Nephron progenitor cell (in vitro differentiated cells): ENCODE results near the gene PLCB4.
A peak's percentile ranks its signal among the peaks of the same experiment; 100 is the strongest.
"Not testable (repeated sequence)": the region's sequence is repeated elsewhere in the genome, so short reads cannot be mapped to it uniquely, and the experiment has no call there.

Experiments used
- DNase-seq: peaks from one replicate; pipeline ENCODE4 v3.0.0; 2021
- H3K27ac Mint-ChIP-seq: 2 replicates; pipeline ENCODE4 v1.8.0; 2021; ENCODE audit warnings: mild to moderate bottlenecking, moderate library complexity, mixed read lengths
- H3K27me3 Mint-ChIP-seq: 2 replicates; pipeline ENCODE4 v1.8.0; 2021; ENCODE audit warnings: mild to moderate bottlenecking, low read depth, mixed read lengths; ENCODE audit not compliant: poor library complexity
- H3K36me3 Mint-ChIP-seq: 2 replicates; pipeline ENCODE4 v1.8.0; 2021; ENCODE audit warnings: low read depth, mixed read lengths
- H3K4me1 Mint-ChIP-seq: 2 replicates; pipeline ENCODE4 v1.8.0; 2021; ENCODE audit warnings: mixed read lengths
- H3K4me3 Mint-ChIP-seq: 2 replicates; pipeline ENCODE4 v1.8.0; 2021; ENCODE audit warnings: mild to moderate bottlenecking, moderate library complexity, mixed read lengths
- H3K9me3 Mint-ChIP-seq: 2 replicates; pipeline ENCODE4 v1.8.0; 2021; ENCODE audit warnings: mild to moderate bottlenecking, moderate library complexity, mixed read lengths
- TF ChIP-seq, protein P1 (sequence below): fragments of 200-600 bp; sonication (generic); IDR thresholded peaks from 2 replicates; pipeline ENCODE4 v1.5.0; 2021; ENCODE audit warnings: antibody characterized with exemption

PLCB4 gene

DNA sequence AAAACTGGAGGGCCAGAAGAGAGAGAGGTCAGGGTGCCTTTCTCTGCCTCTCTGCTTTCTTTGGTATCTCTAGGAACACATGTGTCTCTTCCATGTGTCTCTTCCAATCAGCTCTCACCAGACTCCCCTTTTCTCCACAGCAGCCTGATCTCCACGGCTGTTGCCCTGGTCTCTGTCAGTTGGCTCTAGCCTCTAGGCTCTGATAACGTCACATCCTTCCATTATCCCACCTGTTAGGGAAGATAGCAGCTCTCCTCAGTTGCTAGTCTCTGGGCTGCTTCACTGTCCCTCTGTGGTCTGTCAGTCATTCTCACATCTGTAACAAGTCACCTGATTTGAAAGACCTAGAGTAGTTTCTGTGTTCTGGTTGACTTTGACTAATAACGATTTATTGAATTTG is 80.2 kb downstream of the PLCB4 start:
- Mint-ChIP-seq H3K36me3 (peaks cover 71% of the 10 kb centered on the region), H3K4me3 (no peak overlapping the region), H3K27me3 (no peaks in the 10 kb centered on the region), H3K9me3 (peaks cover 44% of the 10 kb centered on the region), H3K27ac (peak overlapping the region; percentile 6), H3K4me1 (peaks cover 44% of the 10 kb centered on the region)
- no peak for DNase-seq
- TF ChIP-seq, protein P1, sequence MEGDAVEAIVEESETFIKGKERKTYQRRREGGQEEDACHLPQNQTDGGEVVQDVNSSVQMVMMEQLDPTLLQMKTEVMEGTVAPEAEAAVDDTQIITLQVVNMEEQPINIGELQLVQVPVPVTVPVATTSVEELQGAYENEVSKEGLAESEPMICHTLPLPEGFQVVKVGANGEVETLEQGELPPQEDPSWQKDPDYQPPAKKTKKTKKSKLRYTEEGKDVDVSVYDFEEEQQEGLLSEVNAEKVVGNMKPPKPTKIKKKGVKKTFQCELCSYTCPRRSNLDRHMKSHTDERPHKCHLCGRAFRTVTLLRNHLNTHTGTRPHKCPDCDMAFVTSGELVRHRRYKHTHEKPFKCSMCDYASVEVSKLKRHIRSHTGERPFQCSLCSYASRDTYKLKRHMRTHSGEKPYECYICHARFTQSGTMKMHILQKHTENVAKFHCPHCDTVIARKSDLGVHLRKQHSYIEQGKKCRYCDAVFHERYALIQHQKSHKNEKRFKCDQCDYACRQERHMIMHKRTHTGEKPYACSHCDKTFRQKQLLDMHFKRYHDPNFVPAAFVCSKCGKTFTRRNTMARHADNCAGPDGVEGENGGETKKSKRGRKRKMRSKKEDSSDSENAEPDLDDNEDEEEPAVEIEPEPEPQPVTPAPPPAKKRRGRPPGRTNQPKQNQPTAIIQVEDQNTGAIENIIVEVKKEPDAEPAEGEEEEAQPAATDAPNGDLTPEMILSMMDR, result no peak

DNA sequence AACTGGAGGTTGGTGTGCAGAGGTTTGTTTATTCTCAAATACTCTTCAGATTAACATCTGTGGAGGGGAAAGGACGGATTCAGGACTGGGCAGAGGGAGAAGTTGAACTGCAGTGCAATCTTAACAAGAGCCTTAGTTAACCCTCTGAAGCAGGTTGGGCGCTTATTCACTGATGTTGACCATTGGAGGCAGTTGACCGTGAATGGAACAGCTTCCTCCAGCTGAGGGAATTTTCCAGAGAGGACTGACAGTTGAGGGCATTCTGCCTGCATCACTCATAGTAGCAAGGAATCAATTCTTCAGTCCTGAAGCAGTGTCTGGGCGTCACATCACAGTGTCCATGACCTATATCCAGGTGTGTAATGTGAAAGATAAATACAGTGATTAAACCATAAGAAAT is 80.9 kb downstream of the PLCB4 start:
- Mint-ChIP-seq H3K27me3 (no peaks in the 10 kb centered on the region), H3K4me3 (no peak overlapping the region), H3K27ac (no peak overlapping the region), H3K4me1 (peaks cover 37% of the 10 kb centered on the region), H3K36me3 (peaks cover 73% of the 10 kb centered on the region), H3K9me3 (peaks cover 48% of the 10 kb centered on the region)
- TF ChIP-seq, protein P1, result no peak
- no peak for DNase-seq

DNA sequence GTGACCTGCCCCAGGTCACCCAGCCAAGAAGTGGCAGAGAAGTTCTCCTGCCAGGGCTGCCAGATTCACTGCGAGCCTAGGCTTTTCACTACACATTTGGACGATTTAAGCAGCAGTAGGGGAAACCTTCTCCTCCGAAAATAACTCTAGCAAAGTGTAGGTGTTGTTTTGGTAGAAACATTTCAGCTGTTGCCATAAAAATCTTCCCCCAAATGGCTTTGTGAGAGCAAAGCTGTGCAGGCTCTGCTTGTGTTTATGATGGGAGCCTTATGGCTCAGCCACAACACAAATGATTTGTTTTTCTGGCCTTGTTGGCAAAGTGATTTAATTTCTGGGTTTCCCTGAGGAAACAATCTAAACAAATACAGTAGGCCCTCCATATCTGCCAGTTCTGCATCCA is 81.8 kb downstream of the PLCB4 start:
- Mint-ChIP-seq H3K27me3 (no peaks in the 10 kb centered on the region), H3K27ac (no peak overlapping the region), H3K4me3 (no peak overlapping the region), H3K9me3 (peaks cover 47% of the 10 kb centered on the region), H3K4me1 (peaks cover 28% of the 10 kb centered on the region), H3K36me3 (peaks cover 73% of the 10 kb centered on the region)
- no peak for DNase-seq
- TF ChIP-seq, protein P1, result no peak

DNA sequence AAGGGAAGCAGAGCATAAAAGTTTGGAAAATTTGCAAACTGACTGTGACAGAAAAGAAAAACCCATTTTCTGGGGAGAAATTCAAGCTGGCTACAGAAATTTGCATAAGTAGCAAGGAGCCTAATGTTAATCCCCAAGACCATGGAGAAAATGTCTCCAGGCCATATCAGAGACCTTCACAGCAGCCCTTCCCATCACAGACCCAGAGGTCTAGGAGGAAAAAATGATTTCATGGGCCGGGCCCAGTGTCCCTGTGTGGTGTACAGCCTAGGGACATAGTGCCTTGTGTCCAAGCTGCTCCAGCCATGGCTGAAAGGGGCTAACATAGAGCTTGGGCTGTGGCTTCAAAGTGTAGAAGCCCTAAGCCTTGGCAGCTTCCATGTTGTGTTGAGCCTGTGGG is 83.3 kb downstream of the PLCB4 start:
- Mint-ChIP-seq H3K4me1 (peaks cover 33% of the 10 kb centered on the region), H3K9me3 (peaks cover 41% of the 10 kb centered on the region), H3K36me3 (peaks cover 71% of the 10 kb centered on the region)
- not testable (repeated sequence) for H3K27ac Mint-ChIP-seq, DNase-seq, H3K27me3 Mint-ChIP-seq, H3K4me3 Mint-ChIP-seq

DNA sequence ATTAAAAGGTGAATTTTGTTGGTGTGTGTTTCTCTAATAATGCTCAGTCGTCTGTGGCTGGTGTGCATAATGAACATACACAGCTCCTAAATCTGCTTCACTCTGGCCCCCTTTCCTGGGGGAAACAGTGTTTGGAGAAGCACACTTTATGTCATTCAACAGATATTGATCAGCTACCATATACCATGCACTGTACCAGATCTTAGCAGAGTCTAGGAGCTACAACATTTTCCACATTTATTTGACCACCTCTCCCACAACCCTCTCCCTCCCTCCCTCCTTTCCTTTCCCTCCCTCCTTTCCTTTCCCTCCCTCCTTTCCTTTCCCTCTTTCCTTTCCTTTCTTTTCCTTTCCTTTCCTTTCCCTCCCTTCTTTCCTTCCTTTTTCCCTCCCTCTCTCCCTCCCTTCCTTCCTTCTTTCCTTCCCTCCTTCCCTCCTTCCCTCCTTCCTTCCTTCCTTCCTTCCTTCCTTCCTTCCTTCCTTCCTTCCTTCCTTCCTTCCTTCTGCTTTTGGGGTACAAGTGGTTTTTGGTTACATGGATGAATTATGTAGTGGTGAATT is 85.7 kb downstream of the PLCB4 start:
- Mint-ChIP-seq H3K9me3 (peaks cover 39% of the 10 kb centered on the region), H3K4me3 (no peak overlapping the region), H3K4me1 (peaks cover 12% of the 10 kb centered on the region)

DNA sequence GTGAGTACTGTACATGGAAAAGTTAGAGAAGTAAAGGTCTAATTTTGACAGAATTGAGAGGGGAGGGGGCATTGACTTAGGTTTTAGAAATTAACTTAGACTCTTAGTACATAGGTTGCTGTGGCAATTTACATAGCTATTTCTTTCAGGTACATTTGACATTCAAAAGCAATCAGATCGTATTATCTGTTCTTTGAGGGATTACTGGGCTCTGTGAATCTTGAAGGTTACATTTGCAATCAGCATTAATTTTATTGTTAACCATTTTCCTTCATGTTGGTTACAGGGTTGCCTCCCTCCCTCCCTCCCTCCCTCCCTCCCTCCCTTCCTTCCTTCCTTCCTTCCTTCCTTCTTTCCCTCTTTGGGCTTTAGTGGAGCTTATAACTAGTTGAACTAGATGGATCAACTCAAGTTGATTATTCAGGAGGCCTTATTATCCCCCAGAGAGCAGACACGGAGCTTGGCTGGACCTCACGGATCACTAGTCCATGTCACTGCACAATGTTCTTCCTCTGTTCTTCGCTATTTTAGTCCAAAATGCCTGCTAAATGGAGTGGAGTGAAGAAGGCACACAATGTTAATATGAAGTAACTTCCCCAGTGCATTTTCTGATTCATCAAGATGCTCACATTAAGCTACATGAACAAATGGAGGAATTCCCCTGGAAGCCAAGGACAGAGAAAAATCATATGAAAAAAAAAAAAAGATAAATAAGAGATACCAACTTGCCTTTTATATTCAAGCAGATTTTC is 87.8 kb downstream of the PLCB4 start:
- TF ChIP-seq, protein P1, result no peak
- peaks cover 19% of the 10 kb centered on the region for H3K4me1 Mint-ChIP-seq
- H3K4me3 Mint-ChIP-seq, result no peak overlapping the region
- H3K36me3 Mint-ChIP-seq, result peaks cover 46% of the 10 kb centered on the region
- H3K27ac Mint-ChIP-seq, result peak overlapping the region; percentile 17
- DNase-seq, result no peak
- H3K9me3 Mint-ChIP-seq, result peaks cover 31% of the 10 kb centered on the region
- H3K27me3 Mint-ChIP-seq, result no peaks in the 10 kb centered on the region

More for the DNA sequence above, 85.7 kb downstream of the PLCB4 start:
- H3K36me3 Mint-ChIP-seq, result peaks cover 66% of the 10 kb centered on the region
- TF ChIP-seq, protein P1, result no peak
- no peak overlapping the region for H3K27ac Mint-ChIP-seq
- no peaks in the 10 kb centered on the region for H3K27me3 Mint-ChIP-seq
- DNase-seq, result no peak
